ENCODE data around the gene CCDC97.
A peak's percentile ranks its signal among the peaks of the same experiment; 100 is the strongest.

GRCh38 chr19:41323430-41324125 lies 13.6 kb downstream of the CCDC97 start:
- TF ChIP-seq CTCF (IDR thresholded peaks at IDR 0.05) = peak in 2 of 4 experiments; percentile 11 to 14
- TF ChIP-seq POLR2A (IDR thresholded peaks at IDR 0.05) = peak; percentile 32 to 44
